ENCODE results near the gene PKDCC.

Gene PKDCC

DNA sequence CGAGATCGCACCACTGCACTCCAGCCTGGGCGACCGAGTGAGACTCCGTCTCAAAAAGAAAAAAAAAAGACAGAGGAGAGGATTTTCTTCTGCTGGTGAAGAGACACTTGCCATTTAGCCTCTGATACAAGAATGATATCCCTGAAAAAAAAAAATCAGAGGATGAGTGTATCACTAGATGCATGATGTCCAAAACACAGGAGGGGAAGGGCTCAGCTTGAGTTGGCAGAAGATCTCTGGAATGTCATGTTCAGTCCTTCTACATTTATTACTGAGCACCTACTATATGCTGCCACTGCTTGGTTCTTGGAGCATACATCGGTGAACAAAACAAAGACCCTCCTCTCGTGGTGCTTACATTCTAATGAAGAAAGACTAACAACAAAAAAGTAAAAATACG lies 10.9 kb upstream of the PKDCC start:
- no peak overlapping the region for H3K4me3 ChIP-seq (ENCODE audit: low read depth, low read length)
- TF ChIP-seq, protein P1, sequence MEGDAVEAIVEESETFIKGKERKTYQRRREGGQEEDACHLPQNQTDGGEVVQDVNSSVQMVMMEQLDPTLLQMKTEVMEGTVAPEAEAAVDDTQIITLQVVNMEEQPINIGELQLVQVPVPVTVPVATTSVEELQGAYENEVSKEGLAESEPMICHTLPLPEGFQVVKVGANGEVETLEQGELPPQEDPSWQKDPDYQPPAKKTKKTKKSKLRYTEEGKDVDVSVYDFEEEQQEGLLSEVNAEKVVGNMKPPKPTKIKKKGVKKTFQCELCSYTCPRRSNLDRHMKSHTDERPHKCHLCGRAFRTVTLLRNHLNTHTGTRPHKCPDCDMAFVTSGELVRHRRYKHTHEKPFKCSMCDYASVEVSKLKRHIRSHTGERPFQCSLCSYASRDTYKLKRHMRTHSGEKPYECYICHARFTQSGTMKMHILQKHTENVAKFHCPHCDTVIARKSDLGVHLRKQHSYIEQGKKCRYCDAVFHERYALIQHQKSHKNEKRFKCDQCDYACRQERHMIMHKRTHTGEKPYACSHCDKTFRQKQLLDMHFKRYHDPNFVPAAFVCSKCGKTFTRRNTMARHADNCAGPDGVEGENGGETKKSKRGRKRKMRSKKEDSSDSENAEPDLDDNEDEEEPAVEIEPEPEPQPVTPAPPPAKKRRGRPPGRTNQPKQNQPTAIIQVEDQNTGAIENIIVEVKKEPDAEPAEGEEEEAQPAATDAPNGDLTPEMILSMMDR (IDR thresholded peaks at IDR 0.05; ENCODE audit: low read depth, low read length): no peak

DNA sequence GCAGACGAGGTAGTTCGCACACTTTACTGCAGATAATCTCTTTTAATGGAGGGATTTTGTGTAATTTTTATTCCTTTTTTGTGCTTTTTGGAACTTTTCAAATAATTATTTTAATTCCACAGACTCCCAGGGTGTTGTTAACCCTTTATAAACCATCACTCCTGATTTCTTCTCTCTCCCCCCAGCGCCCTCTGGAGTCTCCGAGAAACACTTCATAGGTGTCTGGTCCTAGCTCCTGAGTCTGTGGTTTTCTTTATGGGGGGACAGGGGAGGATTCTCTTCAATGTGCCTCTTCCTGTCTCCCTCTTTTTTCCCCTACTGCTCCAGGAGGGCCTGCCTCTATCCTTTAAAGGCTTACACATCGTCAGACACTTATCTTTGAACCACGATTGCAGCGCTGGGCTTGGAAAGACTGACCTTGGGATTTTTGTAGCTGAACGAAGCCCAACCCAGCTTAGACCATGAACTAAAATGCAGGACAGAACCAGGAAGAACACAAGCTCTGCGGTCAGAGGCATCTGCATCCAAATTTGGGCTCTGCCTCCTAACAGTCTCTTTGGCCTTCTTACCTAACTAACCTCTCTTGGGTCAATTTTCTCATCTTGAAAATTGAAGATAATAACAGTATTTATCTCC lies 7.1 kb upstream of the PKDCC start:
- no peak overlapping the region for H3K4me3 ChIP-seq (ENCODE audit: low read depth, low read length)
- TF ChIP-seq, protein P1 (IDR thresholded peaks at IDR 0.05; ENCODE audit: low read depth, low read length): no peak

DNA sequence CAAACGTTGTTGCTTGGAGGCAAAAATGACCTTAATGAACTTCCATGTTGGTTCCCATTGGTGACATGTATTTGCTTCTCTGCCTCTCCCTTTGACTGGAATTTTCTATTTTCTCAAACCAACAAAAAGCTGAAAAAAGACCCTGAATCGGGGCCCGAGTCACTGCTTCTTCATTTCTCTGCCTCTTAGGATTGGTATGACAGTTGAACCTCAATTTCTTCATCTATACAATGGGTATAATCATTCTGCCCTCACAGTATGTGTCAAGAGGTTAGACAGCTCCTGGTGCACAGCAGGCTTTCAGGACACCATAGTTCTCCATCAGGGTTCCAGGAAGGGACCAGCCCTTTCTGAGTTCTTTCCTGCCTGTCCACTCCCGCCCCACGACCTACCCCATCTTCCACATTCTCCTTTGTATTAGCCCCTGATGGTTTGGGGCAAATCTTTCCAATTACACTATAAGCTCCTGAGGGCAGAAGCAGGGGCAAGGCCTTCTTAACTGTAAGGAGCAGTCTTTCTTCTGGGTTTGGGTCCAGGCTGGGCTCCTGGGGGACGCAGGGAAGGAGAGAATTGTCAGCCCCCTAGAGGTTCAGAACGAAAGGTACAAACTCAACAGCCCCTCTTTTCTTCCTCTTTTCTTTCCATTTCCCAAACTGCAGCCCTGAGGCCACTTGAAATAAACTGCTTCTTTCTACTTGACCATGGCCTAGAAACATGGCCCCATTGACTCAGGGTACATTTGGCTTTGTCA lies 6.3 kb upstream of the PKDCC start:
- H3K4me3 ChIP-seq (ENCODE audit: low read depth, low read length): no peak overlapping the region
- TF ChIP-seq, protein P1 (IDR thresholded peaks at IDR 0.05; ENCODE audit: low read depth, low read length): no peak

DNA sequence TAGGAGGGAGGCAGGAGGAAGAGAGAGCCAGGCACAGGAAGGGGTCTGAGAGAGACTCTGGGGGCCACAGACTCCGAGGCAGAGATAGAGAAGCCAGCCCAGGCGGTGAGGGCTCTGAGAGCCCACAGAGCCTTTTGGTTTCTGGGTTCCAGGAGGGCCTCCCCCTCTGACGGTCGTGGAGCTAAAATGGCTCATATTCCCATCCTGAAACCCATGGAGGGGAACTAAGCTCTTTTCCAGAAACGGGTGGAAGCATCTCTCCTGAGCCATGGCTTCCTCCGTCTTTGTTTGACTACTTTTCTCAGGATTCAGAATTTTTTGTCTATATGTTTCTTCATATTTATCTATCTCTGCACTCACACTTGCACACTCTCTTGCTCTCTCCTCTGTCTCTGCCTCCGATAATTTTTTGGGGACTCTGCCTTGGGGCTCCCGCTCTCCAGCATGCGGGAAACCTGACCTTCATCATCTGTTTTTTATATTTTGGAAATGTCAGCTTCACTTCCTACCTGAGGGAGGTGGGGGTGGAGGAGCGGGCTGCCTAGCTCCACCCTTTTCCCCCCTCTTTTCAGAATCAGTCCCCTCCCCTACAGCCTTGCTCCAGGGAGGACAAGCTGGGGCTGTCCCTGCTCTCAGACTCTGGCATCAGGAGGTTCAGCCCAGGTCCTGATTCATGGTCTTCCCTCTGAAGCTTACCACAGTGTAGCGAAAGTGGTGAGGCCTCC lies 5.0 kb upstream of the PKDCC start:
- TF ChIP-seq, protein P1 (IDR thresholded peaks at IDR 0.05; ENCODE audit: low read depth, low read length): no peak
- H3K4me3 ChIP-seq (ENCODE audit: low read depth, low read length): no peak overlapping the region

DNA sequence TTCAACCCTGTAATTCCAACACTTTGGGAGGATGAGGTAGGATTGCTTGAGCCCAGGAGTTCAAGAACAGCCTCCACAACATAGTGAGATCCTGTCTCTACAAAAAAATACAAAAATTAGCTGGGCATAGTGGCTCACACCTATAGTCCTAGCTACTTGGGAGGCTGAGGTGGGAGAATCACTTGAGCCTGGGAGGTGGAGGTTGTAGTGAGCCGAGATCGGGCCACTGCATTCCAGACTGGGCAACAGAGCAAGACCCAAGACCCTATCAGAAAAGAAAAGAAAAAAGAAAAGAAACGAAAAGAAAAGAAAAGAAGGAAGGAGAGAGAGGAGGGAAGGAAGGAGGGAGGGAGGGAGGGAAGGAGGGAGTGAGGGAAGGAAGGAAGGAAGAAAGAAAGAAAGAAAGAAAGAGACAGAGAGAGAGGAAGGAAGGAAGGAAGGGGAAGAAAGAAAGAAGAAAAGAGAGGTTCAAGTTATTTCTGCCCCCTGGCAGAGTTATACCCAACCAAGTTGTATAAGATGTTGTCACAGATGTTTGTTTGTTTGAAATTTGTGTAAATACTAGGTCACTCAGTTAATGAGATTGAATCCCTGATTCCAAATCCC lies 3.9 kb upstream of the PKDCC start:
- H3K4me3 ChIP-seq (ENCODE audit: low read depth, low read length): no peak overlapping the region
- TF ChIP-seq, protein P1 (IDR thresholded peaks at IDR 0.05; ENCODE audit: low read depth, low read length): no peak

DNA sequence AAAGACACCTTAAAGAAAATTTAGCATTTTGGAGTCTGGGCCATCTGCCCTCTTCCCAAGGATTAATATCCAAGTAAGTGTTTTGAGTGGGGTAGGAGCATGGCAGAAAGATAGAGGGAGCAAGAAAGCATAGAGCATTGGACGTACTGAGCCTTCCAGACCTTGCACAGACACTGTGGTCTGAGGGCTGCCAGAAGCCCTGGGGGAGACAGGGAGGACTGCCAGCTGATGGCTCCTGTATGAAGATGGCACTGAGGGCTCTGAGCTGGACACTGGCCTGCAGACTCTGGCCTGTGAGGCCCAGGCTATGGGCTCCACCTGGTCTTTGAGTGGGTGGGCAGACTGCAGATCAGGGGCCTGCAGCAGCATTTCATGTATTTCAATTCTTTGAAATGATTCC lies 2.9 kb upstream of the PKDCC start:
- TF ChIP-seq, protein P1 (IDR thresholded peaks at IDR 0.05; ENCODE audit: low read depth, low read length): no peak

More for the DNA sequence above, 2.9 kb upstream of the PKDCC start:
- H3K4me3 ChIP-seq (ENCODE audit: low read depth, low read length): no peak overlapping the region
